ENCODE data around the gene FIBCD1.

DNA sequence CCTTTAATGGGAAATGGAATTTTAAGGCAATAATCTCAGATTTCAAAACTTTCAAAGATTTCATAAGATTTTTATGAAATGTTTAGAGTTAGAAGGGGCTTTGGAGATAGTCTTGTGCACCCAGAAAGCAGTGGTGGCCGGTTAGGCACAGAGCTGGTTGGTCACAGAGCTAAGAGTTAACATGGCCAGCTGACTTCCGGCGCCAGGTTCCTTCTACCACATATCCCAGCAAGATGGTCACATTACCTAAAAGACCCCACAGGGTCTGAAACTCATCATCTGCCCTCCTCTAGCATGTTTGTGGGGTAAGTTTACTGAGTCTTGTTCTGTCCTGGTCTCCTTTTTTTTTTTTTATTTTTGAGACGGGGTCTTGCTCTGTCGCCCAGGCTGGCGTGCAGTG is 61.7 kb downstream of the FIBCD1 start:
- TF ChIP-seq POLR2A (IDR thresholded peaks at IDR 0.05) = no peak
- TF ChIP-seq, protein P1, sequence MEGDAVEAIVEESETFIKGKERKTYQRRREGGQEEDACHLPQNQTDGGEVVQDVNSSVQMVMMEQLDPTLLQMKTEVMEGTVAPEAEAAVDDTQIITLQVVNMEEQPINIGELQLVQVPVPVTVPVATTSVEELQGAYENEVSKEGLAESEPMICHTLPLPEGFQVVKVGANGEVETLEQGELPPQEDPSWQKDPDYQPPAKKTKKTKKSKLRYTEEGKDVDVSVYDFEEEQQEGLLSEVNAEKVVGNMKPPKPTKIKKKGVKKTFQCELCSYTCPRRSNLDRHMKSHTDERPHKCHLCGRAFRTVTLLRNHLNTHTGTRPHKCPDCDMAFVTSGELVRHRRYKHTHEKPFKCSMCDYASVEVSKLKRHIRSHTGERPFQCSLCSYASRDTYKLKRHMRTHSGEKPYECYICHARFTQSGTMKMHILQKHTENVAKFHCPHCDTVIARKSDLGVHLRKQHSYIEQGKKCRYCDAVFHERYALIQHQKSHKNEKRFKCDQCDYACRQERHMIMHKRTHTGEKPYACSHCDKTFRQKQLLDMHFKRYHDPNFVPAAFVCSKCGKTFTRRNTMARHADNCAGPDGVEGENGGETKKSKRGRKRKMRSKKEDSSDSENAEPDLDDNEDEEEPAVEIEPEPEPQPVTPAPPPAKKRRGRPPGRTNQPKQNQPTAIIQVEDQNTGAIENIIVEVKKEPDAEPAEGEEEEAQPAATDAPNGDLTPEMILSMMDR (IDR thresholded peaks at IDR 0.05) = no peak
